ENCODE measurements around the gene SLC3A2.
A peak's percentile ranks its signal among the peaks of the same experiment; 100 is the strongest.

The SLC3A2 gene

GRCh38 chr11:62881579-62882430 is 1.1 kb downstream of the SLC3A2 start:
- DNase-seq (ENCODE audit: low read depth), result peak; percentile 96

GRCh38 chr11:62882431-62882749 is 1.7 kb downstream of the SLC3A2 start:
- DNase-seq (ENCODE audit: low read depth), result no peak

- no peak for DNase-seq (ENCODE audit: low read depth)
Observed at GRCh38 chr11:62882788-62883501, 2.2 kb downstream of the SLC3A2 start.

GRCh38 chr11:62883673-62884072 is 3.0 kb downstream of the SLC3A2 start:
- DNase-seq (ENCODE audit: low read depth), result no peak

- DNase-seq (ENCODE audit: low read depth), result no peak
Observed at GRCh38 chr11:62885137-62885750, 4.5 kb downstream of the SLC3A2 start.

- no peak for DNase-seq (ENCODE audit: low read depth)
Observed at GRCh38 chr11:62888406-62888805, 7.7 kb downstream of the SLC3A2 start.

- DNase-seq (ENCODE audit: low read depth), result no peak
Observed at GRCh38 chr11:62889126-62889483, 8.4 kb downstream of the SLC3A2 start.

GRCh38 chr11:62889484-62890437 is 9.1 kb downstream of the SLC3A2 start:
- DNase-seq (ENCODE audit: low read depth), result no peak

- DNase-seq (ENCODE audit: low read depth), result no peak
Observed at GRCh38 chr11:62892077-62892922, 11.6 kb downstream of the SLC3A2 start.

- DNase-seq (ENCODE audit: low read depth), result no peak
Observed at GRCh38 chr11:62895501-62895900, 14.8 kb downstream of the SLC3A2 start.

- DNase-seq (ENCODE audit: low read depth), result no peak
Observed at GRCh38 chr11:62896049-62896448, 15.4 kb downstream of the SLC3A2 start.

- no peak for DNase-seq (ENCODE audit: low read depth)
Observed at GRCh38 chr11:62897311-62897710, 16.6 kb downstream of the SLC3A2 start.

GRCh38 chr11:62898027-62898426 is 17.3 kb downstream of the SLC3A2 start:
- no peak for DNase-seq (ENCODE audit: low read depth)

GRCh38 chr11:62902932-62903331 is 22.2 kb downstream of the SLC3A2 start:
- DNase-seq (ENCODE audit: low read depth), result no peak

GRCh38 chr11:62905296-62905695 is 24.6 kb downstream of the SLC3A2 start:
- no peak for DNase-seq (ENCODE audit: low read depth)

GRCh38 chr11:62905927-62906531 is 25.3 kb downstream of the SLC3A2 start:
- peak; percentile 54 for DNase-seq (ENCODE audit: low read depth)

GRCh38 chr11:62908468-62909072 is 27.9 kb downstream of the SLC3A2 start:
- no peak for DNase-seq (ENCODE audit: low read depth)

GRCh38 chr11:62909107-62909894 is 28.6 kb downstream of the SLC3A2 start:
- DNase-seq (ENCODE audit: low read depth), result peak; percentile 45

GRCh38 chr11:62910141-62910882 is 29.6 kb downstream of the SLC3A2 start:
- DNase-seq (ENCODE audit: low read depth), result no peak
